Caco-2 (cell line): ENCODE data around the gene ALX4. TPM values are rescaled to one million over a fixed set of nuclear protein-coding genes. Genes with fewer than 3 reads are reported as not detected.
A peak's percentile ranks its signal among the peaks of the same experiment; 100 is the strongest.

Experiments
- Bru-seq: library from RNA; stranded (reverse); fragments of 400-500 nt; gene quantifications from one replicate; lab custom pipeline; 2021; lab: Mats Ljungman, UMichigan
- BruChase-seq, 2 experiments: library from RNA; stranded (reverse); fragments of 400-500 nt; gene quantifications; one replicate each; lab custom pipeline; 2021; lab: Mats Ljungman, UMichigan
- BruUV-seq: library from RNA; stranded (reverse); fragments of 400-500 nt; replicated peaks from 2 replicates; lab custom pipeline; 2021; lab: Mats Ljungman, UMichigan
- CTCF ChIA-PET: fragments of 300-600 bp; sonication (Branson Sonifier 250); formaldehyde crosslinking; loops from one replicate; lab custom pipeline; 2022; ENCODE audit warnings: antibody characterized with exemption; lab: Charles Lee
- POLR2A ChIA-PET: fragments of 300-600 bp; sonication (Branson Sonifier 250); formaldehyde crosslinking; loops from one replicate; lab custom pipeline; 2022; ENCODE audit warnings: antibody characterized with exemption; lab: Charles Lee
- DNase-seq, 2 experiments: peaks; one replicate each; pipeline versions ENCODE4 v3.0.0 to v3.0.0-alpha.2; 2020 to 2022
- H3K27me3 ChIP-seq: replicated peaks from 2 replicates; pipeline ENCODE4 v1.6.0; 2011; ENCODE audit warnings: low read length; ENCODE audit not compliant: control insufficient read depth, insufficient read depth
- H3K36me3 ChIP-seq: 2 replicates; pipeline ENCODE4 v1.5.1; 2011; ENCODE audit warnings: low read length; ENCODE audit not compliant: control insufficient read depth, insufficient read depth
- H3K4me1 ChIP-seq: fragments of 250-450 bp; sonication (Bioruptor Pico); 2 replicates; pipeline ENCODE4 v1.5.1; 2020; ENCODE audit warnings: mild to moderate bottlenecking
- H3K4me3 ChIP-seq: 2 replicates; pipeline ENCODE4 v1.5.1; 2011; ENCODE audit warnings: low read depth, mild to moderate bottlenecking, control low read depth, low read length
- H3K9me3 ChIP-seq: fragments of 250-450 bp; sonication (Bioruptor Pico); 2 replicates; pipeline ENCODE4 v1.5.1; 2020; ENCODE audit warnings: mild to moderate bottlenecking, moderate library complexity
- H3K27ac Mint-ChIP-seq: one replicate; pipeline ENCODE4 v1.8.0; 2022; ENCODE audit warnings: mixed read lengths; ENCODE audit not compliant: unreplicated experiment
- H3K27me3 Mint-ChIP-seq: one replicate; pipeline ENCODE4 v1.8.0; 2022; ENCODE audit warnings: mixed read lengths; ENCODE audit not compliant: insufficient read depth, unreplicated experiment
- H3K36me3 Mint-ChIP-seq: one replicate; pipeline ENCODE4 v1.8.0; 2022; ENCODE audit warnings: mild to moderate bottlenecking, mixed read lengths; ENCODE audit not compliant: insufficient read depth, unreplicated experiment
- H3K4me1 Mint-ChIP-seq: one replicate; pipeline ENCODE4 v1.8.0; 2022; ENCODE audit warnings: low read depth, mixed read lengths; ENCODE audit not compliant: unreplicated experiment
- H3K4me3 Mint-ChIP-seq: one replicate; pipeline ENCODE4 v1.8.0; 2022; ENCODE audit warnings: mild to moderate bottlenecking, moderate library complexity, mixed read lengths; ENCODE audit not compliant: unreplicated experiment
- H3K9me3 Mint-ChIP-seq: one replicate; pipeline ENCODE4 v1.8.0; 2022; ENCODE audit warnings: mixed read lengths; ENCODE audit not compliant: unreplicated experiment
- CTCF ChIP-seq, 2 experiments: fragments of 200-600 bp in 1 of 2; IDR thresholded peaks; 1 replicate in 1 of 2; 2 replicates in 1 of 2; pipeline versions ENCODE4 v1.5.1 to v1.8.0; 2011 to 2022; ENCODE audit warnings: antibody characterized with exemption in 1 of 2, control low read depth in 1 of 2, inconsistent platforms in 1 of 2, low read depth in 1 of 2, low read length in 1 of 2, mild to moderate bottlenecking in 1 of 2, moderate library complexity in 1 of 2; ENCODE audit not compliant: insufficient read depth in 1 of 2, severe bottlenecking in 1 of 2, unreplicated experiment in 1 of 2
- intact Hi-C: fragments of 100-400 bp; cut with micrococcal nuclease; formaldehyde crosslinking; loops from one replicate; pipeline ENCODE4 v1.10.0; 2022; ENCODE audit not compliant: unreplicated experiment
- long read RNA-seq: library from polyadenylated mRNA; stranded (forward); transcript quantifications from one replicate; pipeline ENCODE4 v2.0.0, GENCODE V29; 2022
- total RNA-seq: library from RNA; stranded (reverse); gene quantifications from 2 replicates; pipeline ENCODE4 v1.2.3, GENCODE V29; 2022

ALX4 gene
- total RNA-seq (0.05 TPM in 1 of 2 replicates, not detected in the other), Bru-seq, nascent RNA (percentile 13 among the genes with signal in this experiment), BruChase-seq, experiment 1, labeled RNA remaining after a 2-hour chase (percentile 9 among the genes with signal in this experiment), BruChase-seq, experiment 2, labeled RNA remaining after a 6-hour chase (percentile 9 among the genes with signal in this experiment)
- long read RNA-seq, result 0 reads

DNA sequence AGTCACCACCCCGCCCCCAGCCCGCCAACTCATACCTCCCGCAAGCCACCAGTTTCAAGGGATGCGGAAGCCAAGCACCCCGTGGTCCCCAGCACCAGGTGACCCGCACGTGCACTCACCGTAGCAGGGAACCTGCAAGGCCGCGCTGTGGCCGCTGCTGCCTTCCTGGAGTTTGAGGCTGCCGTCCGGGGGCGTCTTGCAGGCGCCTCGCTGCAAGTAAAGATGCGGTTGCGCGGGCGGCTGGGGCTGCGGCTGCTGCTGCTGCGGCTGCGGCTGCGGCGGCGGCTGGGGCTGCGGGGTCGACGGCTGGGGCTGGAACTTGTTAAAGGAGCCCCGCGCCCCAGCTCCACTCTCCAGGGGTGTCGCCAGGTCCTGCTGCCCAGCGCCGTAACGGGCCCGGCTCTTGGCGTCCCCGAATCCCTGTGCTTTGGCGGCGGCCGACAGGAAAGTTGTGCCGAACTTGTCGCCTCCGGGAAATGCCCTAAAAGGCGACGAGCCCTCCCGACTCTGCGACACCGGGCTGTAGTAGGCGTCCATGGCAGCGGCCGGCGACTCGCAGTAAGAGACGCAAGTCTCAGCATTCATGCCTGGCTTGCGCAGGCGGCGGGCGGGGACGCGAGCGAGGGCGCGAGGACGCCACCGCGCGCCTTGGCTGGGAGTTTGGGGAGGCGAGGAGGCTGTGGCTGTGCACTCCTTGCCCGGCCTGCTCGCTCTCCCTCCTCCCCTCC is at the start of gene ALX4:
ALX4 (minus strand) TSS at position 662 of the 728 bp plus-strand sequence; CDS start at position 585, 77 bp downstream.
- Mint-ChIP-seq H3K9me3 (no peaks in the 10 kb centered on the region), H3K4me3 (no peak within 1 kb of the TSS), H3K27ac (no peak within 1 kb of the TSS), H3K4me1 (no peaks in the 10 kb centered on the region), H3K27me3 (peaks cover 6% of the 10 kb centered on the region), H3K36me3 (no peaks in the 10 kb centered on the region)
- intact Hi-C loops, result no loop called here
- Histone ChIP-seq H3K4me3 (no peak within 1 kb of the TSS), H3K9me3 (no peaks in the 10 kb centered on the region), H3K36me3 (no peaks in the 10 kb centered on the region), H3K27me3 (no peaks in the 10 kb centered on the region), H3K4me1 (no peaks in the 10 kb centered on the region)
- POLR2A ChIA-PET, result no interaction called here
- no peak for TF ChIP-seq CTCF (IDR thresholded peaks at IDR 0.05; ENCODE audit: insufficient read depth in 1 of 2, low read depth in 1 of 2, low read length in 1 of 2, severe bottlenecking in 1 of 2, unreplicated experiment in 1 of 2)
- BruUV-seq, result no TSS peak
- peak in 1 of 2 experiments; percentile 31 for DNase-seq
- CTCF ChIA-PET, result no interaction called here

DNA sequence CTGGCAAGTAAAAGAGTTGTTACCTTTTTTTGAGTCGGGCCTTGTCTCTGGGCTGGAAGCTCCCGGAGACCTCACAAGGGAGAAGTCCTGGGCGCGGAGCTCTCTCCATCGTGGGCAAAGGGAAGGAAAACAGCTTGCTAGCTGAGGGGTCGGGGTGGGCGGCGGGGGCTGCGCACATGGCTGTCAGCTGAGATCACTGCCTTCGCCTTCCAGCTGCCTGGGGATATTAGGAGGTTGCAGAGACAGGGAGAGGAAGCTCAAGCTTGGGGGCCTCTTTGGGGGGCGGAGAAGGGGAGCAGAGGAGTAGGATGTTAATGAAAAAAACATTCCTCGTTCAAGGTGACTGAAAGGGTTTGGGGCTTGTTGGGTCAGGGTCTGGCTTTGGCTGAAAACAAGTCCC is 49.2 kb upstream of the ALX4 start:
- H3K27me3 ChIP-seq, result no peaks in the 10 kb centered on the region
- ChIA-PET POLR2A (interaction anchor here (0.6 kb wide), 1 partner anchor 141 kb away, joined by 3 read pairs; no protein-coding TSS in a partner anchor), CTCF (no interaction called here)
- Mint-ChIP-seq H3K9me3 (no peaks in the 10 kb centered on the region), H3K36me3 (no peaks in the 10 kb centered on the region), H3K4me1 (no peaks in the 10 kb centered on the region), H3K27me3 (peaks cover 19% of the 10 kb centered on the region), H3K4me3 (no peak overlapping the region), H3K27ac (no peak overlapping the region)
- intact Hi-C loops, result no loop called here
- no peaks in the 10 kb centered on the region for H3K36me3 ChIP-seq
- no peaks in the 10 kb centered on the region for H3K4me1 ChIP-seq
- no peak for TF ChIP-seq CTCF (IDR thresholded peaks at IDR 0.05; ENCODE audit: insufficient read depth in 1 of 2, low read depth in 1 of 2, low read length in 1 of 2, severe bottlenecking in 1 of 2, unreplicated experiment in 1 of 2)
- DNase-seq, result no peak
- H3K4me3 ChIP-seq, result no peak overlapping the region
- BruUV-seq, result no TSS peak
- H3K9me3 ChIP-seq, result no peaks in the 10 kb centered on the region

GRCh38 chr11:44358713-44359112 is 48.8 kb upstream of the ALX4 start:
- Mint-ChIP-seq H3K36me3 (no peaks in the 10 kb centered on the region), H3K4me3 (no peak overlapping the region), H3K27me3 (peaks cover 14% of the 10 kb centered on the region), H3K27ac (no peak overlapping the region), H3K4me1 (no peaks in the 10 kb centered on the region), H3K9me3 (no peaks in the 10 kb centered on the region)
- CTCF ChIA-PET, result no interaction called here
- Histone ChIP-seq H3K4me1 (no peaks in the 10 kb centered on the region), H3K4me3 (no peak overlapping the region), H3K36me3 (no peaks in the 10 kb centered on the region), H3K27me3 (no peaks in the 10 kb centered on the region), H3K9me3 (no peaks in the 10 kb centered on the region)
- intact Hi-C loops, result no loop called here
- TF ChIP-seq CTCF (IDR thresholded peaks at IDR 0.05; ENCODE audit: insufficient read depth in 1 of 2, low read depth in 1 of 2, low read length in 1 of 2, severe bottlenecking in 1 of 2, unreplicated experiment in 1 of 2), result no peak
- POLR2A ChIA-PET, result interaction anchor here (0.6 kb wide), 1 partner anchor 140 kb away, joined by 3 read pairs; no protein-coding TSS in a partner anchor
- no peak for DNase-seq
- no TSS peak for BruUV-seq
